GM18519 (cell line): ENCODE measurements around the gene EFNA4.

Source experiments
- ATAC-seq: cut with Tn5 transposase; IDR thresholded peaks from one replicate; pipeline ENCODE4 v1.9.1; 2021; ENCODE audit warnings: mild to moderate bottlenecking, moderate library complexity; ENCODE audit not compliant: unreplicated experiment, low FRiP score

Gene EFNA4

GRCh38 chr1:155085504-155086127 lies 22.1 kb downstream of the EFNA4 start:
- ATAC-seq = no peak

- ATAC-seq = no peak
Measured at GRCh38 chr1:155086128-155086741, 22.7 kb downstream of the EFNA4 start.

GRCh38 chr1:155086856-155087535 lies 23.5 kb downstream of the EFNA4 start:
- ATAC-seq = no peak

GRCh38 chr1:155091071-155092051 lies 27.8 kb downstream of the EFNA4 start:
- no peak for ATAC-seq

- no peak for ATAC-seq
Measured at GRCh38 chr1:155092131-155092530, 28.6 kb downstream of the EFNA4 start.

- no peak for ATAC-seq
Measured at GRCh38 chr1:155092641-155093040, 29.1 kb downstream of the EFNA4 start.

- ATAC-seq = no peak
Measured at GRCh38 chr1:155093911-155094621, 30.5 kb downstream of the EFNA4 start.

- ATAC-seq = no peak
Measured at GRCh38 chr1:155094622-155094948, 31.0 kb downstream of the EFNA4 start.

GRCh38 chr1:155099331-155099730 lies 35.8 kb downstream of the EFNA4 start:
- no peak for ATAC-seq

- ATAC-seq = no peak
Measured at GRCh38 chr1:155103325-155103724, 39.8 kb downstream of the EFNA4 start.

GRCh38 chr1:155104605-155105534 lies 41.3 kb downstream of the EFNA4 start:
- no peak for ATAC-seq

- ATAC-seq = no peak
Measured at GRCh38 chr1:155105604-155106011, 42.1 kb downstream of the EFNA4 start.

- ATAC-seq = no peak
Measured at GRCh38 chr1:155106862-155107261, 43.3 kb downstream of the EFNA4 start.

- no peak for ATAC-seq
Measured at GRCh38 chr1:155107309-155108264, 44.0 kb downstream of the EFNA4 start.

GRCh38 chr1:155108296-155108695 lies 44.8 kb downstream of the EFNA4 start:
- no peak for ATAC-seq

- no peak for ATAC-seq
Measured at GRCh38 chr1:155110381-155110780, 46.8 kb downstream of the EFNA4 start.

GRCh38 chr1:155110826-155111225 lies 47.3 kb downstream of the EFNA4 start:
- no peak for ATAC-seq

GRCh38 chr1:155113450-155113980 lies 50.0 kb downstream of the EFNA4 start:
- no peak for ATAC-seq
